HepG2 (cell line): Measurements from ENCODE around the gene CNOT2. TPM values are rescaled to one million over a fixed set of nuclear protein-coding genes. Genes with fewer than 3 reads are reported as not detected.

Source experiments
- BCL3 ChIP-seq: sonication (generic); formaldehyde crosslinking; IDR thresholded peaks from 2 replicates; pipeline ENCODE4 v1.5.1; 2020; ENCODE audit warnings: mild to moderate bottlenecking, missing genetic modification reagents, moderate library complexity
- DMAP1 ChIP-seq: IDR thresholded peaks from 2 replicates; pipeline ENCODE4 v1.6.1; 2016
- GRHL1 ChIP-seq: sonication (generic); formaldehyde crosslinking; conservative IDR thresholded peaks from 2 replicates; pipeline ENCODE4 v1.8.0; 2022; ENCODE audit warnings: missing genetic modification reagents
- HINFP ChIP-seq: sonication (generic); formaldehyde crosslinking; IDR thresholded peaks from 2 replicates; pipeline ENCODE4 v1.4.0; 2020; ENCODE audit warnings: low read depth, mild to moderate bottlenecking, missing genetic modification reagents
- MATR3 ChIP-seq: sonication (generic); formaldehyde crosslinking; IDR thresholded peaks from 2 replicates; pipeline ENCODE4 v1.4.0; 2020; ENCODE audit warnings: missing genetic modification reagents
- MED8 ChIP-seq: sonication (generic); formaldehyde crosslinking; IDR thresholded peaks from 2 replicates; pipeline ENCODE4 v1.8.1; 2023; ENCODE audit warnings: mild to moderate bottlenecking, missing genetic modification reagents; ENCODE audit not compliant: insufficient replicate concordance
- NCOA2 ChIP-seq: sonication (generic); formaldehyde crosslinking; IDR thresholded peaks from 2 replicates; pipeline ENCODE4 v1.8.0; 2022; ENCODE audit warnings: inconsistent platforms
- NFAT5 ChIP-seq: sonication (generic); formaldehyde crosslinking; IDR thresholded peaks from 2 replicates; pipeline ENCODE4 v1.4.0; 2020; ENCODE audit warnings: missing genetic modification reagents
- PTBP1 ChIP-seq: fragments of 200-400 bp; formaldehyde crosslinking; IDR thresholded peaks from 2 replicates; pipeline ENCODE4 v1.6.1; 2018; ENCODE audit warnings: low read length, low read depth; ENCODE audit not compliant: poor library complexity, severe bottlenecking
- SALL2 ChIP-seq: sonication (generic); formaldehyde crosslinking; IDR thresholded peaks from 2 replicates; pipeline ENCODE4 v1.8.1; 2023; ENCODE audit warnings: mild to moderate bottlenecking, missing genetic modification reagents, inconsistent platforms
- SCMH1 ChIP-seq: sonication (generic); formaldehyde crosslinking; IDR thresholded peaks from 2 replicates; pipeline ENCODE4 v1.9.0; 2021; ENCODE audit warnings: missing genetic modification reagents, mild to moderate bottlenecking, borderline replicate concordance
- SP140L ChIP-seq: sonication (generic); formaldehyde crosslinking; IDR thresholded peaks from 2 replicates; pipeline ENCODE4 v1.4.0; 2020; ENCODE audit warnings: missing genetic modification reagents, borderline replicate concordance
- ZNF34 ChIP-seq: sonication (generic); formaldehyde crosslinking; IDR thresholded peaks from 2 replicates; pipeline ENCODE4 v1.4.0; 2020; ENCODE audit warnings: mild to moderate bottlenecking, missing genetic modification reagents, borderline replicate concordance
- ZNF616 ChIP-seq: sonication (generic); formaldehyde crosslinking; IDR thresholded peaks from 2 replicates; pipeline ENCODE4 v1.5.0; 2020; ENCODE audit warnings: low read depth, mild to moderate bottlenecking, missing genetic modification reagents
- ZNF674 ChIP-seq: sonication (generic); formaldehyde crosslinking; IDR thresholded peaks from 2 replicates; pipeline ENCODE4 v1.5.0; 2020; ENCODE audit warnings: low read depth, mild to moderate bottlenecking, missing genetic modification reagents
- ZNF850 ChIP-seq: sonication (generic); formaldehyde crosslinking; conservative IDR thresholded peaks from 2 replicates; pipeline ENCODE4 v1.9.0; 2021; ENCODE audit warnings: mild to moderate bottlenecking, missing genetic modification reagents
- ZSCAN21 ChIP-seq: sonication (generic); formaldehyde crosslinking; IDR thresholded peaks from 2 replicates; pipeline ENCODE4 v1.8.0; 2022; ENCODE audit warnings: mild to moderate bottlenecking, missing genetic modification reagents, moderate library complexity, borderline replicate concordance
- polyA plus RNA-seq, 8 experiments: library from polyadenylated mRNA; depleted of rRNA in 3 of 8; stranded (reverse) in 7 of 8; unstranded in 1 of 8; fragments of >200 nt; fragmentation: Illumina TruSeq in 4 of 8; extraction: Trizol in 4 of 8; gene quantifications; 2 replicates each; pipeline versions ENCODE4 v1.2.1 to v1.2.3, GENCODE V29; 2011 to 2016; ENCODE audit warnings: low read depth in 4 of 8, missing spikeins in 1 of 8, mixed read lengths in 1 of 8; ENCODE audit not compliant: insufficient read depth in 1 of 8
- total RNA-seq, 5 experiments: library from RNA; depleted of rRNA; stranded (reverse); fragments of >200 nt; fragmentation: Illumina TruSeq; extraction: Trizol; gene quantifications; 2 replicates each; pipeline ENCODE4 v1.2.3, GENCODE V29; 2016; ENCODE audit warnings: low read depth in 1 of 5

CNOT2 gene
- total and polyA plus RNA-seq, 2 of the 13 experiments (the other 11 are each of a cell fraction or from before 2014, with no cell fraction given) = 54.5 to 76.6 TPM

- 0 out of 2 replicates have a peak, but pooled peaks have one; percentile 36 for TF ChIP-seq NFAT5
- no peak for TF ChIP-seq ZNF34 (CRISPR knock-in tag)
- TF ChIP-seq SALL2 (CRISPR knock-in tag) = peak; percentile 53; the same call in 1 of the 2 replicates
- TF ChIP-seq ZNF850 (CRISPR knock-in tag) = no peak
- TF ChIP-seq SP140L (CRISPR knock-in tag) = no peak
- TF ChIP-seq ZNF616 = peak; percentile 84; the same call in 1 of the 2 replicates
- no peak for TF ChIP-seq GRHL1
- TF ChIP-seq SCMH1 (CRISPR knock-in tag) = no peak
- TF ChIP-seq DMAP1 = peak; percentile 79
- TF ChIP-seq ZSCAN21 = peak; percentile 53; the same call in 1 of the 2 replicates
- TF ChIP-seq HINFP (CRISPR knock-in tag) = peak; percentile 34
- peak; percentile 94 for TF ChIP-seq PTBP1
- no peak for TF ChIP-seq MATR3 (CRISPR knock-in tag)
- no peak for TF ChIP-seq NCOA2 (CRISPR knock-in tag)
- no peak for TF ChIP-seq ZNF674 (CRISPR knock-in tag)
- TF ChIP-seq BCL3 (CRISPR knock-in tag) = no peak; the same call in 1 of the 2 replicates
- no peak for TF ChIP-seq MED8 (CRISPR knock-in tag)
Measured at GRCh38 chr12:70242695-70243509, at the start of gene CNOT2 (continued).
